Endothelial cell of umbilical vein (primary cell): ENCODE measurements around the gene FOXC1. TPM values are rescaled to one million over a fixed set of nuclear protein-coding genes. Genes with fewer than 3 reads are reported as not detected.

Experiments used
- BruUV-seq: library from RNA; stranded (reverse); fragments of 400-500 nt; replicated peaks from 2 replicates; lab custom pipeline; 2021; lab: Mats Ljungman, UMichigan
- CTCF ChIA-PET: fragments of 300-600, 350-600 bp; sonication (Branson Sonifier 250); formaldehyde crosslinking; loops from one replicate; lab custom pipeline; 2021; ENCODE audit warnings: antibody characterized with exemption, inconsistent platforms; lab: Charles Lee
- POLR2A ChIA-PET: fragments of 300-600, 350-600 bp; sonication (Branson Sonifier 250); formaldehyde crosslinking; loops from one replicate; lab custom pipeline; 2021; ENCODE audit warnings: antibody characterized with exemption, inconsistent platforms; lab: Charles Lee
- DNase-seq: peaks from one replicate; pipeline ENCODE4 v3.0.0-alpha.2; 2011; ENCODE audit warnings: low read depth, low spot score
- FAIRE-seq: peaks from 2 replicates; lab custom pipeline; 2011; peaks lifted over from hg19 to GRCh38; lab: Jason Lieb, UNC
- H2AFZ ChIP-seq: 2 replicates; pipeline ENCODE4 v1.6.0; 2012; ENCODE audit warnings: low read depth, low read length, control low read depth, inconsistent platforms
- H3K27ac ChIP-seq: 2 replicates; pipeline ENCODE4 v1.5.1; 2011; ENCODE audit warnings: low read depth, mild to moderate bottlenecking, control low read depth, low read length, moderate library complexity; ENCODE audit not compliant: insufficient read depth
- H3K27me3 ChIP-seq, 2 experiments: 2 replicates each; pipeline versions ENCODE4 v1.6.0 to v1.6.1; 2011; ENCODE audit warnings: low read length in 2 of 2, mixed read lengths in 1 of 2; ENCODE audit not compliant: control insufficient read depth in 2 of 2, insufficient read depth in 2 of 2
- H3K36me3 ChIP-seq, 2 experiments: 2 replicates in 1 of 2; 3 replicates in 1 of 2; pipeline ENCODE4 v1.5.1; 2011; ENCODE audit warnings: low read length in 2 of 2, mild to moderate bottlenecking in 1 of 2, moderate library complexity in 1 of 2; ENCODE audit not compliant: control insufficient read depth in 2 of 2, insufficient read depth in 2 of 2; ENCODE audit errors: extremely low read depth in 1 of 2
- H3K4me1 ChIP-seq: 3 replicates; pipeline ENCODE4 v1.5.1; 2011; ENCODE audit warnings: mild to moderate bottlenecking, low read length; ENCODE audit not compliant: control insufficient read depth, insufficient read depth; ENCODE audit errors: extremely low read depth
- H3K4me2 ChIP-seq: 2 replicates; pipeline ENCODE4 v1.6.1; 2011; ENCODE audit warnings: low read length, control low read depth, mixed read lengths; ENCODE audit not compliant: insufficient read depth
- H3K4me3 ChIP-seq, 3 experiments: fragments of 200-600 bp in 1 of 3; sonication (generic), shearing (Covaris generic) in 1 of 3; replicated peaks in 1 of 3; 2 replicates each; pipeline ENCODE4 v1.5.1; 2011 to 2016; ENCODE audit warnings: control low read depth in 3 of 3, low read length in 3 of 3, mild to moderate bottlenecking in 2 of 3, inconsistent platforms in 1 of 3, low read depth in 1 of 3, moderate library complexity in 1 of 3; ENCODE audit not compliant: insufficient read depth in 1 of 3
- H3K79me2 ChIP-seq: 2 replicates; pipeline ENCODE4 v1.6.0; 2012; ENCODE audit warnings: low read length, inconsistent platforms; ENCODE audit not compliant: control insufficient read depth, insufficient read depth
- H3K9ac ChIP-seq: replicated peaks from 2 replicates; pipeline ENCODE3; 2011; ENCODE audit warnings: low read length, control low read depth; ENCODE audit not compliant: insufficient read depth; ENCODE audit errors: extremely low read depth
- H3K9me1 ChIP-seq: replicated peaks from 3 replicates; pipeline ENCODE4 v1.6.0; 2011; ENCODE audit warnings: mild to moderate bottlenecking, low read length; ENCODE audit not compliant: control insufficient read depth, insufficient read depth; ENCODE audit errors: extremely low read depth
- H3K9me3 ChIP-seq: replicated peaks from 2 replicates; pipeline ENCODE4 v1.5.1; 2012; ENCODE audit warnings: low read length, inconsistent platforms; ENCODE audit not compliant: control insufficient read depth, insufficient read depth
- H4K20me1 ChIP-seq: replicated peaks from 2 replicates; pipeline ENCODE3; 2011; ENCODE audit warnings: mild to moderate bottlenecking, low read length; ENCODE audit not compliant: control insufficient read depth, insufficient read depth; ENCODE audit errors: extremely low read depth
- EZH2 ChIP-seq: IDR thresholded peaks from 2 replicates; pipeline ENCODE4 v1.6.1; 2012; ENCODE audit warnings: borderline replicate concordance, low read depth, mild to moderate bottlenecking, moderate library complexity, low read length, inconsistent platforms; ENCODE audit not compliant: severe bottlenecking
- FOS ChIP-seq: IDR thresholded peaks from 2 replicates; pipeline ENCODE4 v1.6.1; 2011; ENCODE audit warnings: mild to moderate bottlenecking, low read length, moderate library complexity, borderline replicate concordance; ENCODE audit not compliant: insufficient read depth
- GATA2 ChIP-seq: IDR thresholded peaks from 2 replicates; pipeline ENCODE4 v1.7.0; 2011; ENCODE audit warnings: low read depth, mild to moderate bottlenecking, moderate library complexity, mixed read lengths, low read length; ENCODE audit not compliant: insufficient read length, insufficient read depth
- JUN ChIP-seq: IDR thresholded peaks from 2 replicates; pipeline ENCODE4 v1.6.1; 2011; ENCODE audit warnings: borderline replicate concordance, low read depth; ENCODE audit not compliant: insufficient read length, insufficient read depth
- MYC ChIP-seq: IDR thresholded peaks from one replicate; pipeline ENCODE4 v1.6.1; 2011; ENCODE audit warnings: mild to moderate bottlenecking, low read depth, low read length
- POLR2A ChIP-seq: IDR thresholded peaks from 2 replicates; pipeline ENCODE4 v1.6.1; 2012; ENCODE audit warnings: low read depth, mild to moderate bottlenecking, control low read depth, low read length
- POLR2AphosphoS5 ChIP-seq: IDR thresholded peaks from 2 replicates; pipeline ENCODE4 v1.6.1; 2012; ENCODE audit warnings: low read depth, mild to moderate bottlenecking, control low read depth, low read length, moderate library complexity; ENCODE audit not compliant: insufficient read depth
- dilution Hi-C: fragments of 300-500 bp; cut with MboI; formaldehyde crosslinking; loops from one replicate; pipeline ENCODE4 v1.15.0; 2019; ENCODE audit warnings: low sequenced_read_pairs; ENCODE audit not compliant: extremely low pct_ligation_motif_present
- intact Hi-C: fragments of 100-400 bp; cut with micrococcal nuclease; formaldehyde crosslinking; loops from one replicate; pipeline ENCODE4 v1.10.0; 2022
- polyA plus RNA-seq, 4 experiments: library from polyadenylated mRNA; depleted of rRNA in 3 of 4; stranded (reverse) in 3 of 4; unstranded in 1 of 4; fragments of >200 nt; gene quantifications; 2 replicates each; pipeline versions ENCODE4 v1.2.1 to v1.2.3, GENCODE V29; 2011 to 2012; ENCODE audit warnings: missing spikeins in 1 of 4
- total RNA-seq: library from RNA; stranded (reverse); gene quantifications from 2 replicates; pipeline ENCODE4 v1.2.3, GENCODE V29; 2021
- TF ChIP-seq, protein P1 (sequence below): IDR thresholded peaks from 2 replicates; pipeline ENCODE4 v1.6.1; 2011; ENCODE audit not compliant: insufficient read depth, insufficient read length
- TF ChIP-seq, protein P2 (sequence below), 2 donors: IDR thresholded peaks; 1 replicate in 1 of 2; 2 replicates in 1 of 2; pipeline ENCODE4 v1.5.1; 2011; ENCODE audit warnings: low read length in 2 of 2, mild to moderate bottlenecking in 2 of 2, moderate library complexity in 2 of 2, control low read depth in 1 of 2, inconsistent platforms in 1 of 2, low read depth in 1 of 2; ENCODE audit not compliant: insufficient read depth in 1 of 2; ENCODE audit errors: extremely low read depth in 1 of 2

FOXC1 gene
- total and polyA plus RNA-seq, 2 donors (not counting 3 experiments of a cell fraction or from before 2014, with no cell fraction given): 6.4 to 16.4 TPM

DNA sequence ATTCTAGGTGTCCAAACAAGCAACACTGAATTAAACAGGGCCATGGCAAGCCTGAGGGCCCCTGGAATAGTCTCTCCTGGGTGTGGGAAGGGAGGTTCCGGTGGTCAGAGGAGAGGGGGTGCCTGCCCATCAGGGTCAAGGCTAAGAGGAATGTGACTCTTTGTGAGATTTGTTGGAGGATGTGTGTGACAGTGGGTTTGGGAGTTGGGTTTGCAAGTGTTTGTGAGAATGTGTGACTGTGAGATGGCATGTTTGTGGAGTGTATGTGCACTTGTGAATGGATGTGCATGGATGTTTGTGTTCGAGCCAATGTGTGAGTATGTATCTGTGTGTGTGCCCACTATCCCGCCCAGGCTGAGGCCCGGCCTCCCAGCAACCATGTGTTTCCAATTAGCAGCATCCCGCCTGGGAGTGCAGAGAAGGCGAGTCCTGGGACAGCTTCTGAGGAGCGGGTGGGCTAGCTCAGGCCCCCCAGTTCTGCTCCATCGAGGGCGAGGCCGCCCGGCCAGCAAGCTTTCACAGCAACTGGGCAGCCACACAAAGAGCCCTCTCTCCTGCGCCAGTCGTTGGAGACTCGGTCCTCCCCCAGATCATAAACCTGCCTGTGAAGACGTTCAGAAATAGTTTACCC, 12.6 kb downstream of the FOXC1 start:
- Histone ChIP-seq H3K4me3 (no peak overlapping the region), H3K79me2 (peaks cover 2% of the 10 kb centered on the region), H3K9ac (no peak overlapping the region), H3K27me3 (peaks cover 3 to 11% of the 10 kb centered on the region in 2 experiments), H3K36me3 (no peaks in the 10 kb centered on the region), H3K27ac (no peak overlapping the region), H3K9me3 (no peaks in the 10 kb centered on the region), H3K4me1 (peaks cover 39% of the 10 kb centered on the region), H2AFZ (no peak overlapping the region), H3K4me2 (no peak overlapping the region), H4K20me1 (no peaks in the 10 kb centered on the region), H3K9me1 (no peaks in the 10 kb centered on the region)
- ChIA-PET CTCF (no interaction called here), POLR2A (no interaction called here)
- intact Hi-C loops: no loop called here
- no peak for TF ChIP-seq EZH2
- TF ChIP-seq, protein P1, sequence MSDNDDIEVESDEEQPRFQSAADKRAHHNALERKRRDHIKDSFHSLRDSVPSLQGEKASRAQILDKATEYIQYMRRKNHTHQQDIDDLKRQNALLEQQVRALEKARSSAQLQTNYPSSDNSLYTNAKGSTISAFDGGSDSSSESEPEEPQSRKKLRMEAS: no peak
- no peak for TF ChIP-seq POLR2A
- TF ChIP-seq, protein P2, sequence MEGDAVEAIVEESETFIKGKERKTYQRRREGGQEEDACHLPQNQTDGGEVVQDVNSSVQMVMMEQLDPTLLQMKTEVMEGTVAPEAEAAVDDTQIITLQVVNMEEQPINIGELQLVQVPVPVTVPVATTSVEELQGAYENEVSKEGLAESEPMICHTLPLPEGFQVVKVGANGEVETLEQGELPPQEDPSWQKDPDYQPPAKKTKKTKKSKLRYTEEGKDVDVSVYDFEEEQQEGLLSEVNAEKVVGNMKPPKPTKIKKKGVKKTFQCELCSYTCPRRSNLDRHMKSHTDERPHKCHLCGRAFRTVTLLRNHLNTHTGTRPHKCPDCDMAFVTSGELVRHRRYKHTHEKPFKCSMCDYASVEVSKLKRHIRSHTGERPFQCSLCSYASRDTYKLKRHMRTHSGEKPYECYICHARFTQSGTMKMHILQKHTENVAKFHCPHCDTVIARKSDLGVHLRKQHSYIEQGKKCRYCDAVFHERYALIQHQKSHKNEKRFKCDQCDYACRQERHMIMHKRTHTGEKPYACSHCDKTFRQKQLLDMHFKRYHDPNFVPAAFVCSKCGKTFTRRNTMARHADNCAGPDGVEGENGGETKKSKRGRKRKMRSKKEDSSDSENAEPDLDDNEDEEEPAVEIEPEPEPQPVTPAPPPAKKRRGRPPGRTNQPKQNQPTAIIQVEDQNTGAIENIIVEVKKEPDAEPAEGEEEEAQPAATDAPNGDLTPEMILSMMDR (IDR thresholded peaks at IDR 0.05; ENCODE audit: extremely low read depth in 1 of 2, insufficient read depth in 1 of 2, low read depth in 1 of 2, low read length in 2 of 2): no peak
- no peak for TF ChIP-seq FOS
- TF ChIP-seq POLR2AphosphoS5: no peak
- no peak for TF ChIP-seq GATA2
- no peak for TF ChIP-seq JUN
- no peak for TF ChIP-seq MYC
- no peak for DNase-seq
- BruUV-seq: no TSS peak
- FAIRE-seq: no peak
- dilution Hi-C loops: loop anchor here (25.0 kb wide), 1 partner anchor 490 kb away; no protein-coding TSS in a partner anchor
